Measurements from ENCODE around the gene RBM48. TPM values are rescaled to one million over a fixed set of nuclear protein-coding genes. Genes with fewer than 3 reads are reported as not detected.
A peak's percentile ranks its signal among the peaks of the same experiment; 100 is the strongest.
"Not testable (repeated sequence)": the region's sequence is repeated elsewhere in the genome, so short reads cannot be mapped to it uniquely, and the experiment has no call there.

RBM48 gene
- polyA plus RNA-seq, 3 donors: 5.2 to 8.5 (median 6.1) TPM

GRCh38 chr7:92528958-92529264, 316 bp downstream of the RBM48 start:
- Histone ChIP-seq H3K79me2 (ENCODE audit: insufficient read depth, low read length) (peaks cover 18% of the 10 kb centered on the region), H3K27ac (ENCODE audit: low read depth in 1 of 2, low read length in 2 of 2) (peak overlapping the region; percentile 87 to 97), H3K4me3 (replicated peaks in 1 of 3; ENCODE audit: low read depth in 2 of 3, low read length in 3 of 3) (peak overlapping the region; percentile 88 to 97 (median 92)), H3K9ac (ENCODE audit: insufficient read depth, low read length, poor library complexity, severe bottlenecking) (peak overlapping the region; percentile 82), H4K20me1 (ENCODE audit: insufficient read depth, low read length) (no peaks in the 10 kb centered on the region), H3K36me3 (replicated peaks in 1 of 2; ENCODE audit: control insufficient read depth in 1 of 2, insufficient read depth in 2 of 2, low read length in 2 of 2) (peaks cover 31 to 37% of the 10 kb centered on the region in 2 donors), H3K4me2 (replicated peaks; ENCODE audit: extremely low read depth, low read length, poor library complexity, severe bottlenecking) (peak overlapping the region; percentile 97), H2AFZ (ENCODE audit: insufficient read depth, low read depth, low read length, poor library complexity, severe bottlenecking) (peak overlapping the region; percentile 98), H3K9me3 (replicated peaks in 1 of 2; ENCODE audit: control insufficient read depth in 1 of 2, insufficient read depth in 1 of 2, low read length in 2 of 2) (no peaks in the 10 kb centered on the region), H3K4me1 (ENCODE audit: control insufficient read depth in 1 of 2, insufficient read depth in 2 of 2, low read length in 2 of 2) (peaks cover 15 to 20% of the 10 kb centered on the region in 2 donors), H3K27me3 (ENCODE audit: control insufficient read depth in 2 of 2, insufficient read depth in 2 of 2, low read length in 2 of 2) (no peaks in the 10 kb centered on the region)
- 0% methylated on average over 10 of the region's 13 CpGs for WGBS (ENCODE audit: insufficient coverage)
- Mint-ChIP-seq H3K27me3 (ENCODE audit: low read depth in 3 of 3) (no peaks in the 10 kb centered on the region), H3K27ac (peak overlapping the region; percentile 94 to 98 (median 96)), H3K4me3 (peak overlapping the region; percentile 90 to 94), H3K9me3 (peaks cover 0 to 2% (median 0%) of the 10 kb centered on the region in 7 donors), H3K4me1 (peaks cover 16% of the 10 kb centered on the region), H3K36me3 (peaks cover 34 to 40% of the 10 kb centered on the region in 2 donors)
- TF ChIP-seq, protein P1, sequence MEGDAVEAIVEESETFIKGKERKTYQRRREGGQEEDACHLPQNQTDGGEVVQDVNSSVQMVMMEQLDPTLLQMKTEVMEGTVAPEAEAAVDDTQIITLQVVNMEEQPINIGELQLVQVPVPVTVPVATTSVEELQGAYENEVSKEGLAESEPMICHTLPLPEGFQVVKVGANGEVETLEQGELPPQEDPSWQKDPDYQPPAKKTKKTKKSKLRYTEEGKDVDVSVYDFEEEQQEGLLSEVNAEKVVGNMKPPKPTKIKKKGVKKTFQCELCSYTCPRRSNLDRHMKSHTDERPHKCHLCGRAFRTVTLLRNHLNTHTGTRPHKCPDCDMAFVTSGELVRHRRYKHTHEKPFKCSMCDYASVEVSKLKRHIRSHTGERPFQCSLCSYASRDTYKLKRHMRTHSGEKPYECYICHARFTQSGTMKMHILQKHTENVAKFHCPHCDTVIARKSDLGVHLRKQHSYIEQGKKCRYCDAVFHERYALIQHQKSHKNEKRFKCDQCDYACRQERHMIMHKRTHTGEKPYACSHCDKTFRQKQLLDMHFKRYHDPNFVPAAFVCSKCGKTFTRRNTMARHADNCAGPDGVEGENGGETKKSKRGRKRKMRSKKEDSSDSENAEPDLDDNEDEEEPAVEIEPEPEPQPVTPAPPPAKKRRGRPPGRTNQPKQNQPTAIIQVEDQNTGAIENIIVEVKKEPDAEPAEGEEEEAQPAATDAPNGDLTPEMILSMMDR (IDR thresholded peaks at IDR 0.05): peak; percentile 15
- DNase-seq: no peak
- intact Hi-C loops (cut with micrococcal nuclease): loop anchor here (5.0 to 10.0 kb wide), 3 partner anchors 82 to 696 kb away; partner anchors contain the start of genes ANKIB1 (in 1 of the 2), GATAD1 (in 1 of the 2), HEPACAM2 (in 1 of the 2) and KRIT1 (in 1 of the 2)

GRCh38 chr7:92534572-92534971, 6.0 kb downstream of the RBM48 start:
- H3K27ac Mint-ChIP-seq: peak overlapping the region in 1 of 7 donors; percentile 3
- peaks cover 2% of the 10 kb centered on the region for H3K4me1 Mint-ChIP-seq

GRCh38 chr7:92543542-92543941, 14.9 kb downstream of the RBM48 start:
- H3K27me3 ChIP-seq (ENCODE audit: control insufficient read depth in 2 of 2, insufficient read depth in 2 of 2, low read length in 2 of 2); H3K79me2 ChIP-seq (ENCODE audit: insufficient read depth, low read length); H2AFZ ChIP-seq (ENCODE audit: insufficient read depth, low read depth, low read length, poor library complexity, severe bottlenecking); H3K9ac ChIP-seq (ENCODE audit: insufficient read depth, low read length, poor library complexity, severe bottlenecking); H3K4me2 ChIP-seq (replicated peaks; ENCODE audit: extremely low read depth, low read length, poor library complexity, severe bottlenecking); H3K4me1 ChIP-seq (ENCODE audit: control insufficient read depth in 1 of 2, insufficient read depth in 2 of 2, low read length in 2 of 2); DNase-seq; H3K27me3 Mint-ChIP-seq (ENCODE audit: low read depth in 3 of 3); H3K36me3 ChIP-seq (replicated peaks in 1 of 2; ENCODE audit: control insufficient read depth in 1 of 2, insufficient read depth in 2 of 2, low read length in 2 of 2); H3K4me1 Mint-ChIP-seq; H3K4me3 ChIP-seq (replicated peaks in 1 of 3; ENCODE audit: low read depth in 2 of 3, low read length in 3 of 3); H4K20me1 ChIP-seq (ENCODE audit: insufficient read depth, low read length); intact Hi-C loops (cut with micrococcal nuclease); H3K4me3 Mint-ChIP-seq; H3K36me3 Mint-ChIP-seq; H3K27ac ChIP-seq (ENCODE audit: low read depth in 1 of 2, low read length in 2 of 2); H3K27ac Mint-ChIP-seq: not testable (repeated sequence)
- 100% methylated on average over 1 of the region's 3 CpGs for WGBS (ENCODE audit: insufficient coverage)
- H3K9me3 Mint-ChIP-seq: peaks cover 8 to 27% (median 17%) of the 10 kb centered on the region in 7 donors
- H3K9me3 ChIP-seq (replicated peaks in 1 of 2; ENCODE audit: control insufficient read depth in 1 of 2, insufficient read depth in 1 of 2, low read length in 2 of 2): peaks cover 0 to 17% of the 10 kb centered on the region in 2 donors

More at GRCh38 chr7:92534572-92534971, 6.0 kb downstream of the RBM48 start:
- Histone ChIP-seq H3K9me3 (replicated peaks in 1 of 2; ENCODE audit: control insufficient read depth in 1 of 2, insufficient read depth in 1 of 2, low read length in 2 of 2) (no peaks in the 10 kb centered on the region), H4K20me1 (ENCODE audit: insufficient read depth, low read length) (peaks cover 5% of the 10 kb centered on the region), H3K4me3 (replicated peaks in 1 of 3; ENCODE audit: low read depth in 2 of 3, low read length in 3 of 3) (no peak overlapping the region), H3K9ac (ENCODE audit: insufficient read depth, low read length, poor library complexity, severe bottlenecking) (no peak overlapping the region), H3K27me3 (ENCODE audit: control insufficient read depth in 2 of 2, insufficient read depth in 2 of 2, low read length in 2 of 2) (no peaks in the 10 kb centered on the region), H3K4me1 (ENCODE audit: control insufficient read depth in 1 of 2, insufficient read depth in 2 of 2, low read length in 2 of 2) (no peaks in the 10 kb centered on the region), H3K27ac (ENCODE audit: low read depth in 1 of 2, low read length in 2 of 2) (no peak overlapping the region), H3K4me2 (replicated peaks; ENCODE audit: extremely low read depth, low read length, poor library complexity, severe bottlenecking) (no peak overlapping the region), H2AFZ (ENCODE audit: insufficient read depth, low read depth, low read length, poor library complexity, severe bottlenecking) (no peak overlapping the region), H3K79me2 (ENCODE audit: insufficient read depth, low read length) (peaks cover 3% of the 10 kb centered on the region), H3K36me3 (replicated peaks in 1 of 2; ENCODE audit: control insufficient read depth in 1 of 2, insufficient read depth in 2 of 2, low read length in 2 of 2) (peaks cover 77 to 90% of the 10 kb centered on the region in 2 donors)
- no peak overlapping the region for H3K4me3 Mint-ChIP-seq
- 89% methylated on average over 3 of the region's 9 CpGs for WGBS (ENCODE audit: insufficient coverage)
- H3K36me3 Mint-ChIP-seq: peaks cover 81 to 88% of the 10 kb centered on the region in 2 donors
- TF ChIP-seq, protein P1 (IDR thresholded peaks at IDR 0.05): no peak
- DNase-seq: no peak
- peaks cover 0 to 2% (median 2%) of the 10 kb centered on the region in 3 donors for H3K27me3 Mint-ChIP-seq (ENCODE audit: low read depth in 3 of 3)
- intact Hi-C loops (cut with micrococcal nuclease): no loop called here
- no peaks in the 10 kb centered on the region for H3K9me3 Mint-ChIP-seq
